NB4 (cell line): ENCODE results near the gene SIL1.

ENCODE experiments used
- DNase-seq: peaks from one replicate; pipeline ENCODE4 v3.0.0; 2010; ENCODE audit warnings: low read depth
- H3K4me3 ChIP-seq: one replicate; pipeline ENCODE4 v1.5.1; 2011; ENCODE audit warnings: mild to moderate bottlenecking, low read depth, low read length, moderate library complexity
- CTCF ChIP-seq: IDR thresholded peaks from one replicate; pipeline ENCODE4 v1.5.1; 2012; ENCODE audit warnings: low read depth, low read length
- MAX ChIP-seq: IDR thresholded peaks from 2 replicates; pipeline ENCODE4 v1.6.1; 2011; ENCODE audit warnings: low read depth, low read length
- MYC ChIP-seq: IDR thresholded peaks from 2 replicates; pipeline ENCODE4 v1.6.1; 2011; ENCODE audit warnings: low read depth, low read length
- POLR2A ChIP-seq: IDR thresholded peaks from 2 replicates; pipeline ENCODE4 v1.6.1; 2011; ENCODE audit warnings: mild to moderate bottlenecking; ENCODE audit not compliant: insufficient read length; ENCODE audit errors: extremely low read depth

Gene SIL1

GRCh38 chr5:138946831-138947560, 251.2 kb downstream of the SIL1 start:
- no peak overlapping the region for H3K4me3 ChIP-seq
- TF ChIP-seq POLR2A (no peak), MAX (no peak), CTCF (no peak), MYC (no peak)

GRCh38 chr5:138946241-138946623, 251.9 kb downstream of the SIL1 start:
- no peak overlapping the region for H3K4me3 ChIP-seq
- TF ChIP-seq MAX: no peak
- no peak for TF ChIP-seq MYC
- no peak for TF ChIP-seq POLR2A
- no peak for TF ChIP-seq CTCF
- no peak for DNase-seq

More at GRCh38 chr5:138946831-138947560, 251.2 kb downstream of the SIL1 start:
- DNase-seq: no peak

GRCh38 chr5:138945421-138946240, 252.5 kb downstream of the SIL1 start:
- no peak for TF ChIP-seq POLR2A
- no peak for TF ChIP-seq MYC
- no peak for TF ChIP-seq MAX
- no peak for TF ChIP-seq CTCF
- DNase-seq: no peak
- H3K4me3 ChIP-seq: no peak overlapping the region

GRCh38 chr5:138944527-138945322, 253.4 kb downstream of the SIL1 start:
- H3K4me3 ChIP-seq: no peak overlapping the region
- DNase-seq: no peak
- TF ChIP-seq CTCF: no peak
- no peak for TF ChIP-seq MAX
- TF ChIP-seq MYC: no peak
- TF ChIP-seq POLR2A: no peak

GRCh38 chr5:138943599-138944173, 254.5 kb downstream of the SIL1 start:
- no peak for TF ChIP-seq MAX
- no peak for TF ChIP-seq MYC
- no peak for TF ChIP-seq POLR2A
- TF ChIP-seq CTCF: no peak
- DNase-seq: no peak

More at GRCh38 chr5:138943599-138944173, 254.5 kb downstream of the SIL1 start:
- no peak overlapping the region for H3K4me3 ChIP-seq
